ENCODE measurements around the gene TTYH1.
"Not testable (repeated sequence)": the region's sequence is repeated elsewhere in the genome, so short reads cannot be mapped to it uniquely, and the experiment has no call there.

- TF ChIP-seq, protein P1, sequence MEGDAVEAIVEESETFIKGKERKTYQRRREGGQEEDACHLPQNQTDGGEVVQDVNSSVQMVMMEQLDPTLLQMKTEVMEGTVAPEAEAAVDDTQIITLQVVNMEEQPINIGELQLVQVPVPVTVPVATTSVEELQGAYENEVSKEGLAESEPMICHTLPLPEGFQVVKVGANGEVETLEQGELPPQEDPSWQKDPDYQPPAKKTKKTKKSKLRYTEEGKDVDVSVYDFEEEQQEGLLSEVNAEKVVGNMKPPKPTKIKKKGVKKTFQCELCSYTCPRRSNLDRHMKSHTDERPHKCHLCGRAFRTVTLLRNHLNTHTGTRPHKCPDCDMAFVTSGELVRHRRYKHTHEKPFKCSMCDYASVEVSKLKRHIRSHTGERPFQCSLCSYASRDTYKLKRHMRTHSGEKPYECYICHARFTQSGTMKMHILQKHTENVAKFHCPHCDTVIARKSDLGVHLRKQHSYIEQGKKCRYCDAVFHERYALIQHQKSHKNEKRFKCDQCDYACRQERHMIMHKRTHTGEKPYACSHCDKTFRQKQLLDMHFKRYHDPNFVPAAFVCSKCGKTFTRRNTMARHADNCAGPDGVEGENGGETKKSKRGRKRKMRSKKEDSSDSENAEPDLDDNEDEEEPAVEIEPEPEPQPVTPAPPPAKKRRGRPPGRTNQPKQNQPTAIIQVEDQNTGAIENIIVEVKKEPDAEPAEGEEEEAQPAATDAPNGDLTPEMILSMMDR (IDR thresholded peaks at IDR 0.05) = not testable (repeated sequence)
- TF ChIP-seq POLR2A, POLR2AphosphoS5 (IDR thresholded peaks at IDR 0.05): not testable (repeated sequence)
Observed at GRCh38 chr19:54446349-54446748, 31.1 kb downstream of the TTYH1 start.

Measured in breast epithelium (tissue), 3 donors.